Endodermal cell (in vitro differentiated cells): ENCODE results near the gene GTPBP2. TPM values are rescaled to one million over a fixed set of nuclear protein-coding genes. Genes with fewer than 3 reads are reported as not detected.
"Not testable (repeated sequence)": the region's sequence is repeated elsewhere in the genome, so short reads cannot be mapped to it uniquely, and the experiment has no call there.

Experiments used
- DNase-seq: peaks from one replicate; pipeline ENCODE4 v3.0.0-alpha.2; 2017
- H3K27ac ChIP-seq: 2 replicates; pipeline ENCODE4 v1.5.1; 2013; ENCODE audit warnings: mild to moderate bottlenecking, low read depth, low read length, moderate library complexity
- H3K27me3 ChIP-seq: 2 replicates; pipeline ENCODE4 v1.6.1; 2013; ENCODE audit warnings: mild to moderate bottlenecking, low read length, moderate library complexity; ENCODE audit not compliant: insufficient read depth, control insufficient read depth, poor library complexity, severe bottlenecking
- H3K36me3 ChIP-seq: 2 replicates; pipeline ENCODE4 v1.7.0; 2013; ENCODE audit warnings: mild to moderate bottlenecking, low read length, moderate library complexity; ENCODE audit not compliant: control insufficient read depth, insufficient read depth
- H3K4me1 ChIP-seq: one replicate; pipeline ENCODE4 v1.7.0; 2013; ENCODE audit warnings: low read length; ENCODE audit not compliant: control insufficient read depth, insufficient read depth
- H3K4me3 ChIP-seq: 2 replicates; pipeline ENCODE4 v1.5.1; 2013; ENCODE audit warnings: mild to moderate bottlenecking, low read length, moderate library complexity
- H3K9ac ChIP-seq: 2 replicates; pipeline ENCODE4 v1.6.1; 2013; ENCODE audit warnings: mild to moderate bottlenecking, low read length, moderate library complexity; ENCODE audit not compliant: poor library complexity, severe bottlenecking; ENCODE audit errors: extremely low read depth
- H3K9me3 ChIP-seq: 2 replicates; pipeline ENCODE4 v1.6.1; 2013; ENCODE audit warnings: mild to moderate bottlenecking, low read length, moderate library complexity; ENCODE audit not compliant: control insufficient read depth
- H3K27ac Mint-ChIP-seq: 2 replicates; pipeline ENCODE4 v1.8.0; 2020; ENCODE audit warnings: mixed read lengths
- H3K27me3 Mint-ChIP-seq: 2 replicates; pipeline ENCODE4 v1.8.0; 2021; ENCODE audit warnings: mild to moderate bottlenecking, mixed read lengths; ENCODE audit not compliant: insufficient read depth
- H3K36me3 Mint-ChIP-seq: 2 replicates; pipeline ENCODE4 v1.8.0; 2020; ENCODE audit warnings: low read depth, mixed read lengths
- H3K4me1 Mint-ChIP-seq: 2 replicates; pipeline ENCODE4 v1.8.0; 2020; ENCODE audit warnings: mixed read lengths
- H3K4me3 Mint-ChIP-seq: 2 replicates; pipeline ENCODE4 v1.8.0; 2020; ENCODE audit warnings: mild to moderate bottlenecking, moderate library complexity, mixed read lengths
- H3K9me3 Mint-ChIP-seq: 2 replicates; pipeline ENCODE4 v1.8.0; 2020; ENCODE audit warnings: mild to moderate bottlenecking, mixed read lengths
- WGBS, 2 experiments: methylation state at CpG; one replicate each; pipeline versions ENCODE4 v1.1.5 to v1.1.7; 2013; ENCODE audit warnings: missing lambda C conversion rate in 2 of 2, mixed read lengths in 1 of 2; ENCODE audit not compliant: insufficient coverage in 1 of 2, insufficient read length in 1 of 2; 5-methylcytosine and 5-hydroxymethylcytosine counted together
- total RNA-seq, 2 donors: library from RNA; stranded (reverse); fragmentation: NEBNext Ultra II Directional in 1 of 2; extraction: Animal tissue kit (Norgen Biotek cat#: 25700) in 1 of 2; gene quantifications; 2 replicates in 1 of 2; 3 replicates in 1 of 2; pipeline ENCODE4 v1.2.1, GENCODE V29; 2021
- TF ChIP-seq, protein P1 (sequence below): fragments of 200-600 bp; sonication (generic); conservative IDR thresholded peaks from 2 replicates; pipeline ENCODE4 v1.5.0; 2021; ENCODE audit warnings: antibody characterized with exemption, mild to moderate bottlenecking

GTPBP2 gene
- total RNA-seq, 2 donors from 2014 or later = 87.9 to 90.6 TPM

DNA sequence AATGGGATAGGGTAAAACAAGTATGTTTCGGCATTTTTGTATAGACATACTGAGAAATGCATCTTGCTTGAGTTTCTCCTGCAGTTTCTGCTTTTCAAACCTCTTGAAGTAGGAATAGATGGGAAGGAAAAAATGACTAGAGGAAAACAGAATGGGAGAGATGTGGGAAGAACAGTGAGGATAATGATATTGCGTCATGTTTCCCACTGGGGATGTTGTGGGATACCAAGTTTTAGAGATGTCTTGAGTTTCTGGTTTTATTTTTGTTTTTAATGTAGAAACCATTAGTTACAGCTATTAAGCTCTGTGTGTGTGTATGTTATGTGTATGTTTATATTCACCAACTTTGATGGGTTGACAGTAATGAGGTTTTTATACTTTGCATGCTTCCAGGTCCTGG, 28.5 kb downstream of the GTPBP2 start:
- H3K4me3 ChIP-seq = no peak overlapping the region
- no peak overlapping the region for H3K27ac Mint-ChIP-seq
- WGBS, 2 experiments = 94 to 96% methylated on average over 2 of the region's 2 CpGs

DNA sequence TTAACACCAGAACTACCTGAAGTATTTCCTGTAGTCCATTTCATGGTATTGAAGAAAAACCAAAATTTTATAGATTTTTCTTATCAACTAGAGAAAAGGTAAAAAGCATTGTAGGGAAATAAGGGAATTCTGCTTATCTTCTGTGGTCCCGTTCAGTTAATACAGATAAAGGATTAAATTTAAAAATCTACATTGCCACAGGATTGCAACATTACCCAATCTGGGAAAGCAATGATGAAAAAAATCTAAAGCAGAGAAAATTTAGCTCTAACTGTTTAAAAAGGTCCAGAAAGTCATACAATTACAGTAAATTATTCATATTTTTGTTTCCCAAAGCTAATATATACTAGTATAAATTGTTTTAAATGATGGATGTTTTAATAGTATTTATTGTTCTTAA, 35.1 kb downstream of the GTPBP2 start:
- H3K27me3 ChIP-seq = no peaks in the 10 kb centered on the region
- no peaks in the 10 kb centered on the region for H3K9me3 ChIP-seq
- no peaks in the 10 kb centered on the region for H3K4me1 ChIP-seq
- no peaks in the 10 kb centered on the region for H3K4me1 Mint-ChIP-seq
- no peak overlapping the region for H3K9ac ChIP-seq
- 100% methylated on average over 1 of the region's 1 CpG; no CpG with 5 or more reads in 1 of the 2 experiments for WGBS, 2 experiments
- H3K4me3 ChIP-seq = no peak overlapping the region
- DNase-seq = no peak
- no peak overlapping the region for H3K27ac Mint-ChIP-seq
- no peak overlapping the region for H3K27ac ChIP-seq
- H3K36me3 ChIP-seq = peaks cover 54% of the 10 kb centered on the region
- peaks cover 26% of the 10 kb centered on the region for H3K36me3 Mint-ChIP-seq
- no peaks in the 10 kb centered on the region for H3K9me3 Mint-ChIP-seq
- no peaks in the 10 kb centered on the region for H3K27me3 Mint-ChIP-seq
- no peak overlapping the region for H3K4me3 Mint-ChIP-seq
- TF ChIP-seq, protein P1, sequence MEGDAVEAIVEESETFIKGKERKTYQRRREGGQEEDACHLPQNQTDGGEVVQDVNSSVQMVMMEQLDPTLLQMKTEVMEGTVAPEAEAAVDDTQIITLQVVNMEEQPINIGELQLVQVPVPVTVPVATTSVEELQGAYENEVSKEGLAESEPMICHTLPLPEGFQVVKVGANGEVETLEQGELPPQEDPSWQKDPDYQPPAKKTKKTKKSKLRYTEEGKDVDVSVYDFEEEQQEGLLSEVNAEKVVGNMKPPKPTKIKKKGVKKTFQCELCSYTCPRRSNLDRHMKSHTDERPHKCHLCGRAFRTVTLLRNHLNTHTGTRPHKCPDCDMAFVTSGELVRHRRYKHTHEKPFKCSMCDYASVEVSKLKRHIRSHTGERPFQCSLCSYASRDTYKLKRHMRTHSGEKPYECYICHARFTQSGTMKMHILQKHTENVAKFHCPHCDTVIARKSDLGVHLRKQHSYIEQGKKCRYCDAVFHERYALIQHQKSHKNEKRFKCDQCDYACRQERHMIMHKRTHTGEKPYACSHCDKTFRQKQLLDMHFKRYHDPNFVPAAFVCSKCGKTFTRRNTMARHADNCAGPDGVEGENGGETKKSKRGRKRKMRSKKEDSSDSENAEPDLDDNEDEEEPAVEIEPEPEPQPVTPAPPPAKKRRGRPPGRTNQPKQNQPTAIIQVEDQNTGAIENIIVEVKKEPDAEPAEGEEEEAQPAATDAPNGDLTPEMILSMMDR = no peak

More for the DNA sequence above, 28.5 kb downstream of the GTPBP2 start:
- Mint-ChIP-seq H3K36me3 (peaks cover 22% of the 10 kb centered on the region), H3K27me3 (no peaks in the 10 kb centered on the region), H3K4me1 (no peaks in the 10 kb centered on the region), H3K4me3 (no peak overlapping the region), H3K9me3 (no peaks in the 10 kb centered on the region)
- no peak for DNase-seq
- no peak overlapping the region for H3K27ac ChIP-seq
- TF ChIP-seq, protein P1 = no peak
- no peaks in the 10 kb centered on the region for H3K9me3 ChIP-seq
- peaks cover 62% of the 10 kb centered on the region for H3K36me3 ChIP-seq
- no peak overlapping the region for H3K9ac ChIP-seq
- H3K4me1 ChIP-seq = no peaks in the 10 kb centered on the region
- no peaks in the 10 kb centered on the region for H3K27me3 ChIP-seq

DNA sequence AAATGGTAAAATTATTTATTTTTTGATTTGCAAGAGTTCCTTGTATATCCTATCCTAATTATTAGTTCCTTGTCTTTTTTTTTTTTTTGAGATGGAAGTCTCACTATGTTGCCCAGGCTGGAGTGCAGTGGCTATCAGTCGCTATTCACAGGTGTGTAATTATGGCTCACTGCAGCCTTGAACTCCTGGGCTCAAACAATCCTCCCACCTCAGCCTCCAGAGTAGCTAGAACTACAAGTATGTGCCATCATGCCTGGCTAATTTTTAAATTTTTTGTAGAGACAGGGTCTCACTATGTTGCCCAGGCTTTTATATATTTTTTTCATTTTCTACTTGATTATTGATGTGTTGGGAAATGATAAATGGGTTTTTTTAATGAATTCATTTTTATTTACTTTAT, 39.5 kb downstream of the GTPBP2 start:
- H3K9ac ChIP-seq, H3K27me3 Mint-ChIP-seq, H3K4me3 ChIP-seq, H3K9me3 ChIP-seq, H3K4me3 Mint-ChIP-seq, H3K9me3 Mint-ChIP-seq, DNase-seq, H3K27me3 ChIP-seq, H3K27ac Mint-ChIP-seq, H3K4me1 ChIP-seq, H3K4me1 Mint-ChIP-seq, H3K27ac ChIP-seq: not testable (repeated sequence)
- WGBS, 2 experiments = 83 to 96% methylated on average over 1 of the region's 1 CpG
- peaks cover 44% of the 10 kb centered on the region for H3K36me3 Mint-ChIP-seq
- peaks cover 69% of the 10 kb centered on the region for H3K36me3 ChIP-seq

GRCh38 chr6:43588194-43588593, 40.9 kb downstream of the GTPBP2 start:
- peaks cover 80% of the 10 kb centered on the region for H3K36me3 ChIP-seq
- no peaks in the 10 kb centered on the region for H3K9me3 Mint-ChIP-seq
- H3K4me3 Mint-ChIP-seq = no peak overlapping the region
- WGBS, 2 experiments = 97 to 98% methylated on average over 5 of the region's 5 CpGs
- no peaks in the 10 kb centered on the region for H3K9me3 ChIP-seq
- H3K4me1 Mint-ChIP-seq = no peaks in the 10 kb centered on the region
- TF ChIP-seq, protein P1 = no peak
- H3K4me1 ChIP-seq = no peaks in the 10 kb centered on the region
- H3K4me3 ChIP-seq = no peak overlapping the region
- H3K27ac Mint-ChIP-seq = no peak overlapping the region
- peaks cover 57% of the 10 kb centered on the region for H3K36me3 Mint-ChIP-seq
- no peaks in the 10 kb centered on the region for H3K27me3 ChIP-seq
- no peak for DNase-seq
- H3K9ac ChIP-seq = no peak overlapping the region
- no peaks in the 10 kb centered on the region for H3K27me3 Mint-ChIP-seq
- H3K27ac ChIP-seq = no peak overlapping the region
